Chondrocyte (in vitro differentiated cells): ENCODE results near the gene TOX2. TPM values are rescaled to one million over a fixed set of nuclear protein-coding genes. Genes with fewer than 3 reads are reported as not detected.

Experiments used
- DNase-seq: peaks from one replicate; pipeline ENCODE4 v3.0.0; 2021; ENCODE audit warnings: mixed read lengths, low spot score
- H3K27ac Mint-ChIP-seq: one replicate; pipeline ENCODE4 v1.8.0; 2021; ENCODE audit warnings: mild to moderate bottlenecking, moderate library complexity, mixed read lengths; ENCODE audit not compliant: unreplicated experiment
- H3K27me3 Mint-ChIP-seq: 2 replicates; pipeline ENCODE4 v1.8.0; 2021; ENCODE audit warnings: low read depth, mixed read lengths
- H3K36me3 Mint-ChIP-seq: 2 replicates; pipeline ENCODE4 v1.8.0; 2021; ENCODE audit warnings: low read depth, mixed read lengths
- H3K4me1 Mint-ChIP-seq: 2 replicates; pipeline ENCODE4 v1.8.0; 2021; ENCODE audit warnings: low read depth, mild to moderate bottlenecking, mixed read lengths
- H3K4me3 Mint-ChIP-seq: one replicate; pipeline ENCODE4 v1.8.0; 2021; ENCODE audit warnings: mild to moderate bottlenecking, moderate library complexity, mixed read lengths; ENCODE audit not compliant: unreplicated experiment
- H3K9me3 Mint-ChIP-seq: 2 replicates; pipeline ENCODE4 v1.8.0; 2021; ENCODE audit warnings: low read depth, mixed read lengths
- CTCF ChIP-seq: fragments of 200-600 bp; sonication (generic); IDR thresholded peaks from 2 replicates; pipeline ENCODE4 v1.5.0; 2021; ENCODE audit warnings: antibody characterized with exemption, mild to moderate bottlenecking, moderate library complexity
- total RNA-seq: library from RNA; stranded (reverse); gene quantifications from 3 replicates; pipeline ENCODE4 v1.2.1, GENCODE V29; 2021

The TOX2 gene
- total RNA-seq, 1 donor from 2014 or later: 0.12 TPM

GRCh38 chr20:43971267-43971666 lies 56.6 kb downstream of the TOX2 start:
- no peaks in the 10 kb centered on the region for H3K4me1 Mint-ChIP-seq
- H3K27ac Mint-ChIP-seq: no peak overlapping the region
- peaks cover 17% of the 10 kb centered on the region for H3K27me3 Mint-ChIP-seq
- no peak for TF ChIP-seq CTCF
- no peak overlapping the region for H3K4me3 Mint-ChIP-seq
- H3K36me3 Mint-ChIP-seq: no peaks in the 10 kb centered on the region
- no peak for DNase-seq
- H3K9me3 Mint-ChIP-seq: peaks cover 4% of the 10 kb centered on the region

GRCh38 chr20:43972051-43972450 lies 57.4 kb downstream of the TOX2 start:
- no peaks in the 10 kb centered on the region for H3K4me1 Mint-ChIP-seq
- TF ChIP-seq CTCF: no peak
- peaks cover 17% of the 10 kb centered on the region for H3K27me3 Mint-ChIP-seq
- H3K36me3 Mint-ChIP-seq: no peaks in the 10 kb centered on the region
- H3K4me3 Mint-ChIP-seq: no peak overlapping the region
- peaks cover 4% of the 10 kb centered on the region for H3K9me3 Mint-ChIP-seq
- DNase-seq: no peak
- no peak overlapping the region for H3K27ac Mint-ChIP-seq

- no peak for TF ChIP-seq CTCF
- Mint-ChIP-seq H3K9me3 (peaks cover 4% of the 10 kb centered on the region), H3K4me1 (no peaks in the 10 kb centered on the region), H3K36me3 (no peaks in the 10 kb centered on the region), H3K4me3 (no peak overlapping the region), H3K27me3 (peaks cover 17% of the 10 kb centered on the region), H3K27ac (no peak overlapping the region)
- no peak for DNase-seq
These were observed 58.0 kb downstream of the TOX2 start for GRCh38 chr20:43972692-43973091.

- H3K4me3 Mint-ChIP-seq: no peak overlapping the region
- H3K36me3 Mint-ChIP-seq: no peaks in the 10 kb centered on the region
- no peak overlapping the region for H3K27ac Mint-ChIP-seq
- peaks cover 4% of the 10 kb centered on the region for H3K9me3 Mint-ChIP-seq
- peaks cover 21% of the 10 kb centered on the region for H3K27me3 Mint-ChIP-seq
- TF ChIP-seq CTCF: no peak
- H3K4me1 Mint-ChIP-seq: no peaks in the 10 kb centered on the region
- no peak for DNase-seq
These were observed 58.6 kb downstream of the TOX2 start for GRCh38 chr20:43973231-43973630.

GRCh38 chr20:43973671-43974450 lies 59.2 kb downstream of the TOX2 start:
- Mint-ChIP-seq H3K4me1 (no peaks in the 10 kb centered on the region), H3K27ac (no peak overlapping the region), H3K36me3 (no peaks in the 10 kb centered on the region), H3K27me3 (peaks cover 24% of the 10 kb centered on the region), H3K9me3 (peaks cover 4% of the 10 kb centered on the region), H3K4me3 (no peak overlapping the region)
- TF ChIP-seq CTCF: no peak
- DNase-seq: no peak
